Calu3 (cell line): ENCODE data around the gene TTC12. TPM values are rescaled to one million over a fixed set of nuclear protein-coding genes. Genes with fewer than 3 reads are reported as not detected.
"Not testable (repeated sequence)": the region's sequence is repeated elsewhere in the genome, so short reads cannot be mapped to it uniquely, and the experiment has no call there.

Experiments used
- BruUV-seq: library from RNA; stranded (reverse); fragments of 400-500 nt; replicated peaks from 2 replicates; lab custom pipeline; 2021; lab: Mats Ljungman, UMichigan
- CTCF ChIA-PET: fragments of 300-600 bp; sonication (Branson Sonifier 250); formaldehyde crosslinking; loops from one replicate; lab custom pipeline; 2022; ENCODE audit warnings: antibody characterized with exemption; lab: Charles Lee
- DNase-seq: peaks from one replicate; pipeline ENCODE4 v3.0.0; 2022
- H3K27ac Mint-ChIP-seq: one replicate; pipeline ENCODE4 v1.8.0; 2022; ENCODE audit warnings: mixed read lengths; ENCODE audit not compliant: unreplicated experiment
- H3K27me3 Mint-ChIP-seq: one replicate; pipeline ENCODE4 v1.8.0; 2022; ENCODE audit warnings: mixed read lengths; ENCODE audit not compliant: unreplicated experiment
- H3K36me3 Mint-ChIP-seq: one replicate; pipeline ENCODE4 v1.8.0; 2022; ENCODE audit warnings: mild to moderate bottlenecking, moderate library complexity, mixed read lengths; ENCODE audit not compliant: insufficient read depth, unreplicated experiment
- H3K4me1 Mint-ChIP-seq: one replicate; pipeline ENCODE4 v1.8.0; 2022; ENCODE audit warnings: mild to moderate bottlenecking, low read depth, mixed read lengths; ENCODE audit not compliant: unreplicated experiment
- H3K4me3 Mint-ChIP-seq: one replicate; pipeline ENCODE4 v1.8.0; 2022; ENCODE audit warnings: mild to moderate bottlenecking, low read depth, moderate library complexity, mixed read lengths; ENCODE audit not compliant: unreplicated experiment
- H3K9me3 Mint-ChIP-seq: one replicate; pipeline ENCODE4 v1.8.0; 2022; ENCODE audit warnings: low read depth, mixed read lengths; ENCODE audit not compliant: unreplicated experiment
- CTCF ChIP-seq: fragments of 200-600 bp; IDR thresholded peaks from one replicate; pipeline ENCODE4 v1.8.0; 2022; ENCODE audit warnings: antibody characterized with exemption; ENCODE audit not compliant: unreplicated experiment
- intact Hi-C: fragments of 100-400 bp; cut with micrococcal nuclease; formaldehyde crosslinking; loops from one replicate; pipeline ENCODE4 v1.10.0; 2022; ENCODE audit not compliant: unreplicated experiment
- total RNA-seq: library from RNA; stranded (reverse); gene quantifications from 2 replicates; pipeline ENCODE4 v1.2.3, GENCODE V29; 2022

The TTC12 gene
- total RNA-seq, 1 experiment from 2014 or later: 15.0 TPM

- no peaks in the 10 kb centered on the region for H3K36me3 Mint-ChIP-seq
- TF ChIP-seq CTCF: peak; percentile 61
Observed at GRCh38 chr11:113289431-113290187, 24.8 kb upstream of the TTC12 start.

GRCh38 chr11:113293936-113294335 is 20.4 kb upstream of the TTC12 start:
- Mint-ChIP-seq H3K27ac (no peak overlapping the region), H3K36me3 (no peaks in the 10 kb centered on the region), H3K27me3 (peaks cover 53% of the 10 kb centered on the region), H3K4me1 (peaks cover 10% of the 10 kb centered on the region), H3K4me3 (no peak overlapping the region), H3K9me3 (no peaks in the 10 kb centered on the region)
- no TSS peak for BruUV-seq
- TF ChIP-seq CTCF: no peak
- DNase-seq: no peak
- CTCF ChIA-PET: no interaction called here
- intact Hi-C loops: loop anchor here (5.0 to 10.0 kb wide), 2 partner anchors 499 to 1002 kb away; no protein-coding TSS in a partner anchor

More at GRCh38 chr11:113289431-113290187, 24.8 kb upstream of the TTC12 start:
- peaks cover 24% of the 10 kb centered on the region for H3K27me3 Mint-ChIP-seq
- H3K9me3 Mint-ChIP-seq: no peaks in the 10 kb centered on the region
- CTCF ChIA-PET: interaction anchor here (0.6 to 1.6 kb wide), 7 partner anchors 211 to 1070 kb away, joined by 3 to 12 read pairs (median 3); no protein-coding TSS in a partner anchor
- peak; percentile 59 for DNase-seq
- H3K27ac Mint-ChIP-seq: no peak overlapping the region
- H3K4me1 Mint-ChIP-seq: peaks cover 9% of the 10 kb centered on the region
- H3K4me3 Mint-ChIP-seq: no peak overlapping the region
- intact Hi-C loops: loop anchor here (1.0 to 10.0 kb wide), 4 partner anchors 495 to 1072 kb away; no protein-coding TSS in a partner anchor
- no TSS peak for BruUV-seq

GRCh38 chr11:113295993-113296392 is 18.4 kb upstream of the TTC12 start:
- H3K27me3 Mint-ChIP-seq: peaks cover 73% of the 10 kb centered on the region
- BruUV-seq: no TSS peak
- no peaks in the 10 kb centered on the region for H3K9me3 Mint-ChIP-seq
- CTCF ChIA-PET: no interaction called here
- intact Hi-C loops: loop anchor here (10.0 kb wide), 1 partner anchor 501 kb away; no protein-coding TSS in a partner anchor
- TF ChIP-seq CTCF: no peak
- H3K4me3 Mint-ChIP-seq: no peak overlapping the region
- peaks cover 10% of the 10 kb centered on the region for H3K4me1 Mint-ChIP-seq
- no peak overlapping the region for H3K27ac Mint-ChIP-seq
- no peak for DNase-seq
- no peaks in the 10 kb centered on the region for H3K36me3 Mint-ChIP-seq

- Mint-ChIP-seq H3K27me3 (peaks cover 75% of the 10 kb centered on the region), H3K27ac (no peak overlapping the region), H3K36me3 (no peaks in the 10 kb centered on the region), H3K4me3 (no peak overlapping the region), H3K4me1 (peaks cover 10% of the 10 kb centered on the region), H3K9me3 (no peaks in the 10 kb centered on the region)
- CTCF ChIA-PET: no interaction called here
- intact Hi-C loops: loop anchor here (10.0 kb wide), 1 partner anchor 502 kb away; no protein-coding TSS in a partner anchor
- DNase-seq: no peak
- TF ChIP-seq CTCF: no peak
- BruUV-seq: no TSS peak
Observed at GRCh38 chr11:113296447-113297205, 17.8 kb upstream of the TTC12 start.

GRCh38 chr11:113298496-113298895 is 15.9 kb upstream of the TTC12 start:
- intact Hi-C loops: loop anchor here (10.0 kb wide), 1 partner anchor 504 kb away; no protein-coding TSS in a partner anchor
- H3K27me3 Mint-ChIP-seq: peaks cover 62% of the 10 kb centered on the region
- H3K4me3 Mint-ChIP-seq, BruUV-seq, H3K4me1 Mint-ChIP-seq, H3K9me3 Mint-ChIP-seq, H3K36me3 Mint-ChIP-seq, H3K27ac Mint-ChIP-seq, DNase-seq: not testable (repeated sequence)
- CTCF ChIA-PET: interaction anchor here (0.7 kb wide), 1 partner anchor 498 kb away, joined by 3 read pairs; no protein-coding TSS in a partner anchor
